GM19395 (cell line): ENCODE data around the gene MAPKAPK3.
A peak's percentile ranks its signal among the peaks of the same experiment; 100 is the strongest.

Experiments
- ATAC-seq: cut with Tn5 transposase; IDR thresholded peaks from one replicate; pipeline ENCODE4 v1.9.1; 2021; ENCODE audit warnings: mild to moderate bottlenecking, moderate library complexity; ENCODE audit not compliant: unreplicated experiment

MAPKAPK3 gene

DNA sequence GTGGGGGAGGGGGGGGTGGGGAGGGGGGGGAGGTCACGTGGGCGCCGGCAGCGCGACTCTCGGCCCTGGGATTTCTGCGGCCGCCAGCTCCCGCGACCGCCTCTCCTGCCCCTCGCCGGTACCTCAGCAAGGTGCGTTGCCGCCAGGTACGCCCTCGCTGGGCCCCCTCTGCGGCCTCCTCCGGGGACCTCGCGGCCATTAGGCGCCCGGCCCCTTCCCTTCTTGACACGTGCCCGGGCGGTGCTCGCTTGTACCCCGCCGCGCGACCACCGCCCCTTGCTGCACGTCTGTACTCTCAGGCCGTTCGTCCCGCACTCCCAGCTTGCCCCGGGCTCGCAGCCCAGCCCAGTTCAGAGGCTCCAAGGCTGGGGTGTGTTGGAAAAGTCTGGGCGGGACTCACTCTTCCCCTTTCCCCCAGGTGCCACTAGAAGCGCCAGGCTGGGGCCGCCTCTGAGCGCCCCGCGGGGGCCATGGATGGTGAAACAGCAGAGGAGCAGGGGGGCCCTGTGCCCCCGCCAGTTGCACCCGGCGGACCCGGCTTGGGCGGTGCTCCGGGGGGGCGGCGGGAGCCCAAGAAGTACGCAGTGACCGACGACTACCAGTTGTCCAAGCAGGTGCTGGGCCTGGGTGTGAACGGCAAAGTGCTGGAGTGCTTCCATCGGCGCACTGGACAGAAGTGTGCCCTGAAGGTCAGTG is at the start of gene MAPKAPK3:
Gene MAPKAPK3 (plus strand): TSS at position 56 of the 696 bp plus-strand sequence. CDS start 415 bp downstream, at position 471.
- ATAC-seq = peak; percentile 23

DNA sequence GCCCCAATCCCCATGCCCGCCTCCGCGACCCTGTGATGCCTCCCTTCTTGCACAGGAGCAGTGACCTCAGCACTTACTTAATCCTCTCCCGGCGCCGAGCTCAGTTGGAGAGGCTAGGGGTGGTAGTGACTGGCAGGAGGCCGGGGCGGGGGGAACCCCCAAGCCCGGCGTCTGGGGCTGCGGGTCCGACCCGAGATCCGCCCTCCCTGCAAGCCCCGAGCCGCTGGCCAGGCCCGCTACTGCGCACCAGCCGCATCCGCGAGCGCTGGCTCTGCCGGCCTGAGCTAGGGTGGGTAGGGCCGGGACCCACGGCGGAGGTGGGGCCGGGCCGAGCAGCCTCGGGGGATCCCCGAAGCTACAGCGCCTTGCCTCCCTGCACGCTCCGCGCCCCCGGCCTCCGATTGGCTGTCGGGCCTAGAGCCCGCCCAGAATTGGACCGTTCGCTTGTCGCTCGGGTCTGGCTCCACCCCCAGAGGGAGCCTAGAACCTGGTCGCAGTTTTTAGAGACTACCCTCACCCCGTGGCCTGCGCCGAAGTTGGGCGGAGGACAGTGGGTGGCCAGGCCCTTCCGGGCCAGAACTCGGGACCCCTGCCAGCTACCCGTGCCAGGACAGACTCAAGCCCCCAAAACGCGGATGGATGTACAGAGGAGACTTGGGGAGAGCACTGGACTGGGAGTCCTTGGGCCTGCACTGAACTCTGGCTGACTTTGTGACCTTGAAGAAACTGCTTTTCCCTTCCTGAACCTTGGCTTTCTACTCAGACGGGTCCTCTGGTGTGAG is 49.4 kb upstream of the MAPKAPK3 start, which contains the start of gene C3orf18:
Gene C3orf18 (minus strand): TSS at position 362 of the 782 bp plus-strand sequence. CDS start 2,048 bp downstream, outside the sequence.
- ATAC-seq = peak; percentile 81

DNA sequence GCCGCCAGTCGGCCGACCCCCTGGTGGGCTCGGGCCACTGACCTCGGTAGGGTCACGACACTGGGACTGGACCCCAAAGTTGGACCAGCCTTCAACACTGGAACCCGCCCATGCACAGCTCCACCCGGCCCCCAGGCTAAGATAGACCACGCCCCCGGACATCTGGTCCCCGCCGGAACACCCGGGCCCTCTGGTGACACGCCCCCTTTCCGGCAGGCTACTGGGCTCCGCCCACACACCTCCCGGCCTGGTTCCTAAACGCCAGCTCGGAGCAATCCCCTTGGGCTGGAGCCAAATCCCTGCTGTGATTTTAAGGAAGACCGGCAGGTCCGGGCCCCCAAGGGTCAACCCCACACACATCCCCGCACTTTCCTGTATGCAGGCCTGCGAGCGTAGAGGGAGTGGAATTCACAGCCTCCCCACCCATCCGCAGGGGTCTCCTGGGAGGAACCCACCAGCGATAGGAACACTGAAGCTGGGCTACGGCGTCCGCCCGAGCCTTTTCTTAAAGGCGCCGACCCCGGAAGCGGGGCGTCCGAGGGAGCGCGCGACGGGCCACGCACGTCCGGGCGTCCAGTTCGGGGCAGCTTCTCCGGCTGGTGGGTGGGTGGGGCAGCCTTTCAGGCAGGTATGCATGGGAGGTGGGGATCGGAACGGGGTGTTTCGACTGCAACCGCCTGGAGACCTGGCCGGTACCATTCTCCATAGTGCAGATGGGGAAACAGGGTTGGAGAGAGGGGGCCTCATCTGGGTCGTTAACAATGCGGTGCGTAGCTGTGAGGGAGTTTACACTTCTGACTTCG is 47.8 kb upstream of the MAPKAPK3 start, which contains the start of gene HEMK1:
Gene HEMK1 (plus strand): TSS at position 576 of the 803 bp plus-strand sequence. CDS start 1,583 bp downstream, outside the sequence.
- peak; percentile 67 for ATAC-seq

DNA sequence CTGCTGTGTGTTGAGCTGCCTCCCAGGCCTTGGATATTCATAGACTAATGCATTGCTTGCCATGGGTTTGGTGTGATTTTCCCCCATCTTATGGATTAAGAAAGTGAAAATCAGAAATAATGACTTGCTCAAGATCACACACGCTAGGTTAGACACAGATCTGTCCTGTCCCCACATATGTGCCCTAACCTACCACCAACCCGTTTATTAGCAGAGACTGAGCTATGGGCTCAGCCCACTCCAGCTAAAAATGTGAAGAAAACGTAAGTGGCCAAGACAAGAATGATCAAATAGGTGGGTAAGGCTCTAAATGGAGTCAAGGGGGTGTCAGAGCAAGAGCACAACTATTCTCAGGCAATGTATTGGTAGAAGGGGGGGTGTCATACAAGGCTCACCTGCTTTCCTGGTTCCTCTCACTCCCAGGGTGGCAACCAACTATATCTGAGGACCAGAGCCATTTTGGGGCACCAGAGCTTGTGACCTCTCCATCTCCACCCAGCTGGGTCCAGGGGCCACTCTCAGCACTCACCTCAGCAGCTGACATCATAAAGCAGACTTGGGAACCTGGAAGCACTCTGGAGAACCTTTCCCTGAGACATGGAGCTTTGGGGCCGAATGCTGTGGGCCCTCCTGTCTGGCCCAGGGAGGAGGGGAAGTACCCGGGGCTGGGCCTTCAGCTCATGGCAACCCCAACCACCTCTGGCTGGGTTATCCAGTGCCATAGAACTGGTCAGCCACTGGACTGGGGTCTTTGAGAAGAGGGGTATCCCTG is 46.3 kb upstream of the MAPKAPK3 start:
- ATAC-seq = no peak

DNA sequence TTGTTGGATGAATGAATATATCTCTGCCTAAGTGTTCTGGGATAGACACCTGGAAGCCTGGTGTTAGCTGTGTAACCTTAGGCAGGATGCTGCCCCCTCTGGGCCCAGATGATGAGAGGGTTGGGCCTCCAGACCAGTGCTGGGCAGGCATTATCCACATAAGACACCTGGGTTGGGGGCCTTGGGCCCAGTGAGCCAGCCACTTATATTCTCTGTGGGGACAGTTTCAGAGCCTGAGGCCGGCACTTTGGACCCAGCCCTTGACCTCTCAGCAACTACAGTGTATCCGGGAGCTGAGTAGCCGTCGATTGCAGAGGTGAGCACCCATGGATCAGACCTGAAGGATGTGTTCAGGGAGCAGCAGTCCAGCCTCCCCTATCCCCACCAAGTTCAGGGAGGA is 45.5 kb upstream of the MAPKAPK3 start:
- no peak for ATAC-seq

DNA sequence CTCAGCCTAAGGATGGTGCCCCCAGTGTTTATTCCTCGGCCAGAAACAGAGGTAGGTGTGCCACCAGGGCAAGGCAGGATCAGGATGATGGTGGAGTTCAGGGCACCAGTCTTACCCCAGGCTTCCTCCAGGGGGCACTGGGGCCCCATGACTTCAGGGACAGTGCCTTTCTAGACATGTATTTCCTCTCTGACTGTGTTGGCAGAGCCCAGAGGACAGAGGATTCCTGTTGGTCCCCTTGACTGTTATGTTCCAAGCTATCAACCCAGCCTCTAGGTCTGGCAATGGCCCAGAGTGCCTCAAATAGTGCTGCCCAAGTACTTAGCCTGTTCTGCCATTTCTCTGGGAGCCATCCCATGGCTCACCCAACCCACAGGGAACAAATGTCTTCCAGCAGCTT is 44.8 kb upstream of the MAPKAPK3 start:
- no peak for ATAC-seq

DNA sequence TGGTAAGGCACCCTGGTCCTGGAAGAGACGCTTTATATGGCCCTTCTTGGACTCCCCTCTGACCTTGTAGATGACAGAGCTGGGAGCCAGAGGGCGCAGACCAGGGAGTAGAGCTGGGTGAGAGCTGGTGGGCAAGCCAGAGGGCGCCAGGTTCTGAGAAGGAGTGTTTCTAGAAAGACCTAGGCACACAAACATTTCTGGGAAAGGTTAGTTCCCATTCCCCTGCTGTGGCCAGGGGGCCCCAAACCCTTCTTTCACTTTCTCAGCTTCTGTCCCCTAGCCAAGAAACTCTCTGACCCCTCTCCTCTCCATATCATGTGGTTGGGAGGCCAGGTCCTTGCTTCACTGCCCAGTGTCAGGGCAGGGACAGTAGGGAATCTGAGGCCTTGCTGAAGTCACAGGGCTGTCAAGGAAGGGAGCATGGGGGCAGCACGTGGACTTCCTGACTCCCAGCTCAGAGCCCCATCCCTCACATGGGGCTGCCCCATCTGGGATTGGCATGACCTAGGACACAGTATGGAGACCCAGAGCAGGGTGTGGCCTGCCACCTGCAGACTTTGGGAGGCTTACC is 44.1 kb upstream of the MAPKAPK3 start:
- no peak for ATAC-seq

DNA sequence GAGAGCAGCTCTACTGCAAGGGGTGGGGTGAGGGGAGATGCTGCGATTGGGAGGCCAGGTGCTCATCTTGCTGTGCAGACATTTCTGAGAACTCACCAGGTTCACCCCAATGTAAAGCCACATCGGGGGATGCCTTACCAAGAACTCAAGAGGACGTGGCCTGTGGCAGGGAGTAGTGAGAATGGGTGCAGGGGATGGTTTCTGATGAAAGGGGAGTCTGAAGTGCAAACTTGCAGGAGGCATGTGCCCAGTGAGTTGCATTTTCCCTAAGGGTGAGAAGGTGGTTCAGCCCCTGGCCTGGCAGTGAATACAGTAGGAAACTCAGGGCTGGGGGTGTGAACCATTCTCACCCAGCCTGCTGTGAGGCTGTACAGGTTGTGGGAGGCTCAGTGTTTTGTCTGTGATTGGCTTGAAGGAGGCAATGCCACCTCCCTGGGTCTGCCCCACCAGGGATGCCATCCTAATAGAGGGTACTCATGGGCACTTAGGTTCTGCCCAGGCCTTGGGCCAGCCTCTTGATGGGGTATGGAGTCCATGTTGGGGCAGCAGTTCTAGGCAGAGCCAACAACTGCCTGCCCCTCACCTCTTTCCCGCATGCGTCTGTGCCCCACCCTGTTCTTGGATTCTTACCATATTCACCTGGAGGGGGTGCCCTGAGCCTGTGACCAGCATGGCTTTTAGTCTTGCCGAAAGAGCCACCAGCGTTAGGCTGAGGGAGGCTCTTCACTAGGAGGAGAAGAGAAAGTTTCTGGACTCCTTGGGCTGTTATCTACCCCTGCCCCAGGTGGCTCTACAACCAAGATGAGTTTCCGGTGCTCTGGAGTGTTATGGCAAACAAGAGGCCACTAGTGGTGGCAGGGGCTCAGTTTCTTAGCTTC is 43.1 kb upstream of the MAPKAPK3 start:
- ATAC-seq = no peak

DNA sequence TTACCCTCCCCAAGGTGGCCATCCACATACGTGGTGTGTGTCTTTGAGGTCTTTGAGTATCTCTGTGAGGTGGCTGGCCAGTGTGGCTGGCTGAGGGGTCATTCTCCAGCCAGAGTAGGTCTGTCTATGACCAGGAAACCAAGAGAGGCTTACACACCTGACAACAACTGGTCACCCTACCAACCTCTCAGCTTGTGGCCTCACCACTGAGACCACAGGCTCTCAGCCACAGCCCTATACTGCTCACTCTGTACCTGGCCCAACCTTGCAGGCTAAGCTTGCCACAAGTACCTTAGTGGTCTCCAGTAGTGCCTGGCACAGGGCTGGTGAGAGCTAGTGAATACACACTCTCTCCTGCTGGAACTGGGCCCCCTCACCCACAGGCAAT is 42.5 kb upstream of the MAPKAPK3 start:
- ATAC-seq = no peak

DNA sequence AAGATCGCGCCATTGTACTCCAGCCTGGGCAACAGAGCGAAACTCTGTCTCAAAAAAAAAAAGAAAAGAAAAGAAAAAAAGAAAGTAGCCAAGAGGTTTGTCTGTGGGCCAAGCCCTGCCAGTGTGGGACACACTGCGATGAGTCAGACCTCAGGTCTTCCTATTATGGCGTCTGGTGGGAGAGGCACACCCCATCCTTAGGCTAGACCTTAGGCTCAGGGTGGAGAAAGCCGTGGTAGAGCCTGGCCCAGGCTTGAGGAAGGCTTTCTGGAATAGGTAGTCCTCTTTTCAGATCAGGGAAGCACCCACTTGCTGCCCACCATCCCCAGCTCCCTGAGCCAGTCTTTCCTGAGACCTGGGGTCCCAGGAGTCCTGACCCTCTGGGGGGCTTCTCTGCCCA is 41.6 kb upstream of the MAPKAPK3 start:
- no peak for ATAC-seq

DNA sequence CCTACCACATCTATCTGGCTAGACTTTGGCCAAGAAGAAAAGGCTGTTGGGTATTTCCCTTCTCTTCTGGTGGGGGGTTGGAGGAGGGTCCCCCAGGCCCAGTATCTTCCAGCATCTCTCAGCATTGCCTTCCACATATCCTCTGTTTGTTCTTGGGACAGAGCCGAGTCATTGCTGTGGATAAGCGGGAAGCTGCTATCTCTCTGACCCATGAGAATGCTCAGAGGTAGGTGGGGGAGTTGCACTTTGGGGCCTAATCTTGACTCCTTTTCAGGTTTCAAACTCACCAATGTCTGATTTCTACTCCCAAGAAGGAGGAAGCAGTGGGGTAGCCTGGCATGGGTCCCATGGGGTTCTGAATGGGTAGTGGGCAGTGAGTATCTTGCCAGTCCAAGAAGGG is 39.6 kb upstream of the MAPKAPK3 start:
- no peak for ATAC-seq

DNA sequence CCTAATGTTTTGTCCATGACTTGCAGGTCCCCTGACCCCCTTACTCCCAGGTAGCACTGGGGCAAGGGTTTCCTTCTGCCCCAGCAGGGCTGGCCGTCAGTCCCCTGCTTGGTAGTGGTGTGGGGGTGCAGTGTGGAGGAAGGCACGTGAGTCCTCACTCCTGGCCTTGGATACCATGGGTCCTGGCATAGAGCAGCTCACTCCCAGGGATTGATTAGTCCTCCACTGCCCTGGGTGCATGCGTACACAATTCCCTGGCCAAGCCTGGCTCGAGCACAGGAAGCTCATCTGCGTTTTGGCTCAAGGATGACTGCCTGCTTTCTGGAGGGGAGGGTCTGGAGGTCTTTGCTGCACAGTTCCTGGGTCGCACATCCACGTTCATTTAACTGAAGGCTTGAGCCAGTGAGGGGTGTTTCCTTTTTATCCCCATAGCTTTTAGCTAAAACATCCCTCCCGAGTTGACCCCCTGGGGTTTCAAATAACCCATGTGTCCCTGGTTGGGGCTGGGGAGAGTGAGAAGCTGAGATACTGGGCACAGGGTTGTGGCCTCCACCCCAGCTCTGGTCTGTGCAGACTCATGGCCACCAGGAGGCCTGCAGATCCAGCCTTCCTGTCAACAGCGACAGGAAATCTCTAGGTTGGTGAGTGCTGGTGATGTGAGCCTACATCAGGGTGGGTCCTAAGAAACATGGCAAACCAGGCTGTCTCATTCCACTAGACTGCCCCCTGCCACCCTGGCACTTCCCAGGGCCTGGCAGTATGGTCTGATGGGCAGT is 36.1 kb upstream of the MAPKAPK3 start:
- ATAC-seq = no peak

DNA sequence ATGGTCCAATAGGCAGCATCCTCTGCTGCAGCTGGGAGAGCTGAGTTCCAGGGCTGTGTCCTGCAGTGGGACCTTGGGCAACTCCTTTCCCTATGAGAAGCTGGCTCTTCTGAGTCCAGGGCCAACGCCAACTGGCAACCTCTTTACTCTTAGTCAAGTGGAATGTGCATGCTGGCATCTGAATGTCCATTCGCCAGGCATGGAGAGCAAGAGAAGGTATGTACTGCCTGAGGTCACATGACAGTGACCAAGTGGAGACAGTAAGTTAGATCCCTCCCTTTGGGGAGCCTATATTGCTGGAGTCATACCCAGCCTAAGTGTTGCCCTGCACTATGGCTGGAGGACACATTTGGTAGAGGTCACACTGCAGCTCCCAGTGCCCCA is 35.5 kb upstream of the MAPKAPK3 start:
- ATAC-seq = no peak

DNA sequence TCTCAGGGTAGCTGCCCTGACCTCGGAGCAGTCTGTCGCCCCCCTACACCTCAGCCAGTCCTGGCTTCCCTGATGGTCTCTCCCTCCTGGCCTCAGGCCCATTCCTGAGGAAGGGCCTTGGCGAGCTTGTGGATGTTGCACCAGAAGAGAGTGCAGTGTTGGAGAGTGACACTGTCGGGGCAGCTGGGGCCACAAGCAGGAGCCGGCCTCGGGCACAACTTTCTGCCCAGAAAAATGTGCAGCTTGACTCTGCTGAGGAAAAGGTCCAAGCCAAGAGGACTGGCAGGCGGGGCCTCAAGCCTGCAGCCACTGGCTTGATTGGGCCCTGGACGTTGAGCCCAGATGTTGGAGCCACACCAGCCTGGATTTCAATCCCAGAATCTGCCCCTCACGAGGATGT is 34.9 kb upstream of the MAPKAPK3 start:
- ATAC-seq = no peak

DNA sequence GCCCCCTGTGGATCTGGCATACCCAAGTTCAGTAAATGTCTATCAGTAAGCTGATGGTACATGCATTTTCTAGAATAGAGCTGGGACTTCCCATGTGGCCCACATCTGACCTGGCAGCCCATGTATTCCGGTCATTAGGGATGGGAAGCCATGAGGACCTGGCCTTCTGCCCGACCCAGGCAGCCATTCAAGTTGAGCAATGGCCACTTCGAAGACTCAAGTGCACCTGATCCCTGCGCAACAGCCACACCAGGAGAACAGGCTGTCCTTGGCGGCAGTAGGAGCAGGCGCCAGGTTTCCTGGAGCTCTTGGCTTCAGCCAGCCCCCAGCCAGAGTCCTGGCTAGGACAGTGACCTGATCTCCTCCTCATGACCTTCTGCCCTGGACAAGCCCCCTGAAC is 33.1 kb upstream of the MAPKAPK3 start:
- ATAC-seq = no peak

DNA sequence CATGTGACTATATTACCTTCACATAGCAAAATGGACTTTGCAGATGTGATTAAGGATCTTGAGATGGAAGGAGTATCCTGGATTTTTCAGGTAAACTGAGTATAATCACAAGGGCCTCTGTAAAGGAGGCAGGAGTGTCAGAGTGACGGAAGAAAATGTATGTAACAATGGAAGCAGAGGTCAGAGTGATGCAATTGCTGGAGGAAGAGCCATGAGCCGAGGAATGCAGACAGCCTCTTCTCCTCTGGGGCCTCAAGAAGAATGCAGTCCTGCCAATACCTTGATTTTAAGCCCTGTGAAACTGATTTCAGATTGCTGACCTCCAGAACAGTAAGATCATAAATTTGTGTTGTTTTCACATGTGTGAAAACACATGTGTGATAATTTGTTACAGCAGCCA is 32.6 kb upstream of the MAPKAPK3 start:
- no peak for ATAC-seq

DNA sequence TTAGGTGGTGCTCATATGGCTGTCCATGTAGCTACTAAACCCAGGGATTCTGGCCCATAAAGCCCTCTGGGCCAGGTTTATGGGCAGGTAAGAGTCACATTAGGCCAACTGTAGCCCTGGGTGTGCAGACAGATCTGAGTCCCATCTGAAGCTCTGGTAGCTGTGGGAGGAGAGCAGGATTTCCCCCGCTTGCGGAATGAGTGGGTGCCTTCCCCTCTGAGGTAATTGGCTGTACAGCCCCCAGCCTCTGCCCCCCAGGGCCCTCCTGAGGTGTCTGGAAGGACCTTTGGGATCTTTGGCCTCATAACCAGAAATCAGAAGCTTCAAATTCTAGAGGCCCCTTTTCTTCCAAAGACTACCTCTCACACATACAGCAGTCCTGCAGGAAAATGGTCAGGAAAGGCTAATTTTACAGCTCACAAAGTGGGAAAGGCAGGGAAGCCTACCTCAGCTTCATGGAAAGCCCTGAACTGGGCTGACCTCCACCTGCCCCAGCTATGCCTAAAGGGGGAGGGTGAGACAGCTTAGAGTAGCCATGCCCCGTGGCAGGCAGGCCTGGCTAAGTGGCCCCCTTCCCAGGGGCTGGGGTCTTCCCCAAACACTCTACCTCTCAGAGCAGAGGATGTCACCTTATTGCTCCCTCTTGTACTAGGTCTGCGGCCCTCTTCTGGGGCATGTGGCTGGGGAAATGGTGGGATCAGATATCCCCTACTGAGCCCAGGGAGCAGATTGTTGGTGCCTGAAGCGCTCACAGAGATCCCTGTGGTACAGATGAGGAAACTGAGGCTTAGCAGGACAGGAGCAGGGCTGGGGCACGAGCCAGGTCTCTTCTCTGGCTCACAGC is 30.8 kb upstream of the MAPKAPK3 start:
- no peak for ATAC-seq

DNA sequence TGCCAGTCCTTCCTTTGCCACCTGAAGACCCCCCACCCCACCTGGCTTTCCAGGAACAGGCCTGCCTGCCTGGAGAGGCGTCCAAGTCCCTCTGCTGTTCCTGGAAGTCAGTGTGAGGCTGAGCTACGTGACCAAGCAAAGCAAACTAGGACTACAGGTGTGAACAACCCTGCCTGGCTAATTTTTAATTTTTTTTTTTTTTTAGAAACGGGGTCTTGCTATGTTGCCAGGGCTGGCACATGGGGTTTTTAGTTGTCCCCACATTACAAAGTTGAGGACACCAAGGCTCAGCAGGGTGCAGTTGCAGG is 30.2 kb upstream of the MAPKAPK3 start:
- no peak for ATAC-seq
